OCI-LY7 (cell line): ENCODE data around the gene ARHGAP29. TPM values are rescaled to one million over a fixed set of nuclear protein-coding genes. Genes with fewer than 3 reads are reported as not detected.
A peak's percentile ranks its signal among the peaks of the same experiment; 100 is the strongest.

Experiments used
- BruUV-seq: library from RNA; stranded (reverse); fragments of 400-500 nt; replicated peaks from 2 replicates; lab custom pipeline; 2021; lab: Mats Ljungman, UMichigan
- CTCF ChIA-PET: fragments of 300-600 bp; sonication (Branson Sonifier 250); formaldehyde crosslinking; loops from one replicate; lab custom pipeline; 2022; ENCODE audit warnings: antibody characterized with exemption; ENCODE audit not compliant: unreplicated experiment; lab: Charles Lee
- POLR2A ChIA-PET: fragments of 300-600 bp; sonication (Branson Sonifier 250); formaldehyde crosslinking; loops from one replicate; lab custom pipeline; 2022; ENCODE audit warnings: antibody characterized with exemption; lab: Charles Lee
- DNase-seq: peaks from one replicate; pipeline ENCODE4 v3.0.0-alpha.2; 2015; ENCODE audit warnings: low spot score
- H2AFZ ChIP-seq: fragments of 200-600 bp; sonication (generic), shearing (Covaris generic); 2 replicates; pipeline ENCODE4 v1.6.1; 2014; ENCODE audit warnings: mild to moderate bottlenecking, antibody characterized with exemption, low read length, moderate library complexity
- H3K27ac ChIP-seq: fragments of 200-600 bp; sonication (generic); 2 replicates; pipeline ENCODE4 v1.5.1; 2014; ENCODE audit warnings: mixed run types, low read depth, mild to moderate bottlenecking, moderate library complexity, low read length, inconsistent platforms; ENCODE audit not compliant: poor library complexity, severe bottlenecking
- H3K36me3 ChIP-seq: fragments of 200-600 bp; sonication (generic); 2 replicates; pipeline ENCODE4 v1.6.1; 2014; ENCODE audit warnings: mild to moderate bottlenecking, antibody characterized with exemption, low read length, moderate library complexity, mixed read lengths; ENCODE audit not compliant: insufficient read depth
- H3K4me1 ChIP-seq: fragments of 200-600 bp; sonication (generic); 2 replicates; pipeline ENCODE4 v1.5.1; 2014; ENCODE audit warnings: mild to moderate bottlenecking, low read length; ENCODE audit not compliant: insufficient read depth, poor library complexity, severe bottlenecking
- H3K4me2 ChIP-seq: fragments of 200-600 bp; sonication (generic); 2 replicates; pipeline ENCODE4 v1.6.1; 2014; ENCODE audit warnings: mild to moderate bottlenecking, low read length
- H3K4me3 ChIP-seq: fragments of 200-600 bp; sonication (generic); 2 replicates; pipeline ENCODE4 v1.5.1; 2014; ENCODE audit warnings: mild to moderate bottlenecking, low read depth, low read length; ENCODE audit not compliant: poor library complexity, severe bottlenecking
- H3K79me2 ChIP-seq: fragments of 200-600 bp; sonication (generic); 2 replicates; pipeline ENCODE4 v1.6.1; 2016; ENCODE audit warnings: low read depth, mild to moderate bottlenecking, low read length, moderate library complexity, mixed read lengths; ENCODE audit not compliant: insufficient read depth
- H3K9me2 ChIP-seq: fragments of 200-600 bp; sonication (generic); 2 replicates; pipeline ENCODE4 v1.6.1; 2016; ENCODE audit warnings: mild to moderate bottlenecking, low read length, mixed read lengths; ENCODE audit not compliant: insufficient read depth
- H3K9me3 ChIP-seq: fragments of 200-600 bp; sonication (generic); 2 replicates; pipeline ENCODE4 v1.6.1; 2014; ENCODE audit warnings: mild to moderate bottlenecking, mixed run types, low read length, mixed read lengths
- H4K20me1 ChIP-seq: fragments of 200-600 bp; sonication (generic); 2 replicates; pipeline ENCODE4 v1.6.1; 2014; ENCODE audit warnings: mild to moderate bottlenecking, antibody characterized with exemption, low read length, moderate library complexity, mixed read lengths; ENCODE audit not compliant: insufficient read depth
- EZH2phosphoT487 ChIP-seq: fragments of 200-600 bp; sonication (generic); IDR thresholded peaks from 2 replicates; pipeline ENCODE4 v1.6.1; 2018; ENCODE audit warnings: low read depth, borderline replicate concordance, mild to moderate bottlenecking, mixed run types, antibody characterized with exemption, low read length, moderate library complexity, mixed read lengths
- intact Hi-C: fragments of 100-400 bp; cut with micrococcal nuclease; formaldehyde crosslinking; loops from one replicate; pipeline ENCODE4 v1.10.0; 2022; ENCODE audit not compliant: unreplicated experiment
- total RNA-seq, 2 experiments: library from RNA; depleted of rRNA in 1 of 2; stranded (reverse); fragments of >200 nt in 1 of 2; shearing (Covaris generic) in 1 of 2; gene quantifications; 2 replicates each; pipeline ENCODE4 v1.2.3, GENCODE V29; 2014 to 2022
- TF ChIP-seq, protein P1 (sequence below): fragments of 200-600 bp; sonication (generic); conservative IDR thresholded peaks from 2 replicates; pipeline ENCODE4 v1.5.1; 2014; ENCODE audit warnings: mild to moderate bottlenecking, antibody characterized with exemption, low read length, moderate library complexity, mixed read lengths

The ARHGAP29 gene
- total RNA-seq, 2 experiments from 2014 or later = 0.06 TPM; not detected in 1

DNA sequence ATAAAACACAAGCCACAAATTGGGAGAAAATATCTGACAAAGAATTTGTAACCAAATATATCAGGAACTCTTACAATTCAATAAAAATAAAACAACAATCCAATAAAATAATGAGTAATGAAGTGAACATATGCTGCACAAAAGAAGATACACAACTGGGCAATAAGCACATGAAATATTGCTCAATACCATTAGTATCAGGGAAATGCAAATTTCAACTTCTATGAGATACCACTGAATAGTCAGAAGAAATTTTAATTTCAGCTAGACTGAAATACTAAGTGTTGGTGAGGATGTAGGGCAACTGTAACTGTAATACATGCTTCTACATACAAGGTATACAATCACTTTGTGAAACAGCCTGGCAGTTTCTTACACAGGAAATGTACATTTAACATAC lies 7.4 kb upstream of the ARHGAP29 start:
- H3K79me2 ChIP-seq = no peaks in the 10 kb centered on the region

GRCh38 chr1:94243665-94244064 lies 6.3 kb upstream of the ARHGAP29 start:
- POLR2A ChIA-PET = interaction anchor here (0.6 kb wide), 1 partner anchor 114 kb away, joined by 3 read pairs; no protein-coding TSS in a partner anchor
- TF ChIP-seq, protein P1, sequence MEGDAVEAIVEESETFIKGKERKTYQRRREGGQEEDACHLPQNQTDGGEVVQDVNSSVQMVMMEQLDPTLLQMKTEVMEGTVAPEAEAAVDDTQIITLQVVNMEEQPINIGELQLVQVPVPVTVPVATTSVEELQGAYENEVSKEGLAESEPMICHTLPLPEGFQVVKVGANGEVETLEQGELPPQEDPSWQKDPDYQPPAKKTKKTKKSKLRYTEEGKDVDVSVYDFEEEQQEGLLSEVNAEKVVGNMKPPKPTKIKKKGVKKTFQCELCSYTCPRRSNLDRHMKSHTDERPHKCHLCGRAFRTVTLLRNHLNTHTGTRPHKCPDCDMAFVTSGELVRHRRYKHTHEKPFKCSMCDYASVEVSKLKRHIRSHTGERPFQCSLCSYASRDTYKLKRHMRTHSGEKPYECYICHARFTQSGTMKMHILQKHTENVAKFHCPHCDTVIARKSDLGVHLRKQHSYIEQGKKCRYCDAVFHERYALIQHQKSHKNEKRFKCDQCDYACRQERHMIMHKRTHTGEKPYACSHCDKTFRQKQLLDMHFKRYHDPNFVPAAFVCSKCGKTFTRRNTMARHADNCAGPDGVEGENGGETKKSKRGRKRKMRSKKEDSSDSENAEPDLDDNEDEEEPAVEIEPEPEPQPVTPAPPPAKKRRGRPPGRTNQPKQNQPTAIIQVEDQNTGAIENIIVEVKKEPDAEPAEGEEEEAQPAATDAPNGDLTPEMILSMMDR = no peak
- TF ChIP-seq EZH2phosphoT487 = no peak
- Histone ChIP-seq H3K36me3 (no peaks in the 10 kb centered on the region), H3K4me2 (no peak overlapping the region), H3K9me2 (no peaks in the 10 kb centered on the region), H3K27ac (no peak overlapping the region), H3K9me3 (no peaks in the 10 kb centered on the region), H3K4me1 (no peaks in the 10 kb centered on the region), H4K20me1 (no peaks in the 10 kb centered on the region), H3K4me3 (no peak overlapping the region), H2AFZ (no peak overlapping the region), H3K79me2 (no peaks in the 10 kb centered on the region)
- no peak for DNase-seq
- intact Hi-C loops = loop anchor here (5.0 kb wide), 1 partner anchor 181 kb away; no protein-coding TSS in a partner anchor
- BruUV-seq = no TSS peak
- CTCF ChIA-PET = no interaction called here

More for the DNA sequence above, 7.4 kb upstream of the ARHGAP29 start:
- CTCF ChIA-PET = no interaction called here
- BruUV-seq = no TSS peak
- no peaks in the 10 kb centered on the region for H3K9me2 ChIP-seq
- POLR2A ChIA-PET = interaction anchor here (0.6 kb wide), 1 partner anchor 255 kb away, joined by 3 read pairs; no protein-coding TSS in a partner anchor
- no peak overlapping the region for H3K4me3 ChIP-seq
- no peak for DNase-seq
- H3K4me1 ChIP-seq = no peaks in the 10 kb centered on the region
- H4K20me1 ChIP-seq = no peaks in the 10 kb centered on the region
- intact Hi-C loops = loop anchor here (5.0 kb wide), 1 partner anchor 183 kb away; no protein-coding TSS in a partner anchor
- H3K27ac ChIP-seq = no peak overlapping the region
- TF ChIP-seq, protein P1 = no peak
- TF ChIP-seq EZH2phosphoT487 = no peak
- H2AFZ ChIP-seq = no peak overlapping the region
- H3K4me2 ChIP-seq = no peak overlapping the region
- H3K36me3 ChIP-seq = no peaks in the 10 kb centered on the region
- no peaks in the 10 kb centered on the region for H3K9me3 ChIP-seq

GRCh38 chr1:94240822-94241221 lies 3.4 kb upstream of the ARHGAP29 start:
- no TSS peak for BruUV-seq
- intact Hi-C loops = loop anchor here (5.0 kb wide), 1 partner anchor 179 kb away; no protein-coding TSS in a partner anchor
- H3K79me2 ChIP-seq = no peaks in the 10 kb centered on the region

More at GRCh38 chr1:94240822-94241221, 3.4 kb upstream of the ARHGAP29 start:
- H3K36me3 ChIP-seq = no peaks in the 10 kb centered on the region
- H3K4me1 ChIP-seq = peaks cover 6% of the 10 kb centered on the region
- peak; percentile 3 for DNase-seq
- H3K9me2 ChIP-seq = no peaks in the 10 kb centered on the region
- no peak overlapping the region for H3K4me2 ChIP-seq
- H2AFZ ChIP-seq = no peak overlapping the region
- no peak overlapping the region for H3K4me3 ChIP-seq
- CTCF ChIA-PET = no interaction called here
- no peak for TF ChIP-seq EZH2phosphoT487
- TF ChIP-seq, protein P1 = peak; percentile 73
- POLR2A ChIA-PET = no interaction called here
- no peaks in the 10 kb centered on the region for H4K20me1 ChIP-seq
- no peak overlapping the region for H3K27ac ChIP-seq
- no peaks in the 10 kb centered on the region for H3K9me3 ChIP-seq
